GM19397 (cell line): ENCODE results near the gene BABAM1.

ENCODE experiments used
- ATAC-seq: cut with Tn5 transposase; IDR thresholded peaks from one replicate; pipeline ENCODE4 v1.9.1; 2021; ENCODE audit warnings: mild to moderate bottlenecking, moderate library complexity; ENCODE audit not compliant: unreplicated experiment

BABAM1 gene

GRCh38 chr19:17243211-17243829, 23.9 kb upstream of the BABAM1 start:
- no peak for ATAC-seq

- no peak for ATAC-seq
These were observed 23.2 kb upstream of the BABAM1 start for GRCh38 chr19:17243830-17244617.

- ATAC-seq, result peak; percentile 13
These were observed 22.4 kb upstream of the BABAM1 start for GRCh38 chr19:17244618-17245534.

- ATAC-seq, result peak; percentile 25
These were observed 21.7 kb upstream of the BABAM1 start, which contains the start of gene NR2F6 for GRCh38 chr19:17245535-17245984. Gene NR2F6, minus strand, starts transcription at chr19:17245919. Its CDS starts 699 bp downstream, at chr19:17245220.

- ATAC-seq, result no peak
These were observed 20.4 kb upstream of the BABAM1 start for GRCh38 chr19:17246681-17247425.

GRCh38 chr19:17248011-17248776, 19.0 kb upstream of the BABAM1 start:
- ATAC-seq, result no peak

- ATAC-seq, result no peak
These were observed 17.2 kb upstream of the BABAM1 start for GRCh38 chr19:17249887-17250548.

- ATAC-seq, result no peak
These were observed 12.6 kb upstream of the BABAM1 start for GRCh38 chr19:17254636-17255035.

GRCh38 chr19:17255150-17255621, 12.1 kb upstream of the BABAM1 start:
- no peak for ATAC-seq

GRCh38 chr19:17256130-17256529, 11.1 kb upstream of the BABAM1 start:
- no peak for ATAC-seq

- ATAC-seq, result no peak
These were observed 8.0 kb upstream of the BABAM1 start for GRCh38 chr19:17259118-17259780.

- no peak for ATAC-seq
These were observed 7.3 kb upstream of the BABAM1 start for GRCh38 chr19:17259934-17260333.

GRCh38 chr19:17260842-17261325, 6.4 kb upstream of the BABAM1 start:
- ATAC-seq, result peak; percentile 85

GRCh38 chr19:17262557-17262956, 4.7 kb upstream of the BABAM1 start:
- ATAC-seq, result no peak

GRCh38 chr19:17263712-17264640, 3.3 kb upstream of the BABAM1 start:
- no peak for ATAC-seq

GRCh38 chr19:17264641-17264979, 2.6 kb upstream of the BABAM1 start, which contains the start of gene USHBP1:
Gene USHBP1, minus strand, starts transcription at chr19:17264745. Its CDS starts 446 bp downstream, at chr19:17264299.
- no peak for ATAC-seq

GRCh38 chr19:17266026-17266425, 1.2 kb upstream of the BABAM1 start:
- ATAC-seq, result no peak
